Kidney capillary endothelial cell (primary cell): Measurements from ENCODE around the gene STON2.
"Not testable (repeated sequence)": the region's sequence is repeated elsewhere in the genome, so short reads cannot be mapped to it uniquely, and the experiment has no call there.

Experiments
- DNase-seq: peaks from one replicate; pipeline ENCODE4 v3.0.0-alpha.2; 2018; ENCODE audit warnings: low spot score

The STON2 gene

DNA sequence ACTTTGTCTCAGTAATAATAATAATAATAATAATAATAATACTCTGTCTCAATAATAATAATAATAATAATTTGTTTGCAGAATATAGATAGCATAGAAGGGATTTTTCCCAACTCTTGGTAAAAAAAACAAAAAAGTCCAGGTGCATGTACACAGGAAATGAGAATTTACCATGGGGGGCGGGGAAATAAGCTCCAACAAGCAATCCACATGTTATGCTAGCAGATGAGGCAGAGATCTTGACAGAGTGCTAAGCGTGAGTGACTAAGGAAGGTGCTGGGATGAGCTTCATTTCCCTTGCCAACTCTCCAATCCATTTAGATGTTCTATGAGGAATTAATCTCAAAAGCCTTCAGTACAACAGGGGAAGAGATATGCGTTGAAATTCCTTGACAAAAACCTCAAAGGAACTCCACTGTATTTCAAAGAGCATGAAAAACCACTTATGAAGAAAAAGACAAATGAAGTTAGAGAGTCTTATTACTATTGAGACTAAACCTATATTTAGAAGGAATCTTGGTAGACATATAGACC is 134.4 kb downstream of the STON2 start:
- no peak for DNase-seq

DNA sequence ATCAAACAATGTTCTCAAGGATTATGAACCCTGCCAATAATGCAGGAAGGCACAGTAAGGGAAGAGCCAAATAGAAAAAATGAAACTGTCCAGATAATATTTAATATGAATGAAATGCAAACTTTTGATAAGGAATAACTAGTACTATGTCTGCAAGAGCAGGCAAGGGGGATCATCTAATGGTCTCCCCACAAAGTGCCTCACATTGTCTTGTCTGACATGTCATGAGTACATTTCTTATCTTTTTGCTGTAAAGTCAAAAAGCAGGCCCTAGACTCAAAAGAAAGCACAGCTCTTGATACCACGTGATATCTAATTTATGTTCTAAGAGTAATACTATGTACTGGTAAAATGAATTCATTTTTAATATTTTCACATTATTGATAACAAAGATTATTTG is 135.5 kb downstream of the STON2 start:
- DNase-seq = no peak

GRCh38 chr14:81263777-81264410 is 136.2 kb downstream of the STON2 start:
- DNase-seq = no peak

DNA sequence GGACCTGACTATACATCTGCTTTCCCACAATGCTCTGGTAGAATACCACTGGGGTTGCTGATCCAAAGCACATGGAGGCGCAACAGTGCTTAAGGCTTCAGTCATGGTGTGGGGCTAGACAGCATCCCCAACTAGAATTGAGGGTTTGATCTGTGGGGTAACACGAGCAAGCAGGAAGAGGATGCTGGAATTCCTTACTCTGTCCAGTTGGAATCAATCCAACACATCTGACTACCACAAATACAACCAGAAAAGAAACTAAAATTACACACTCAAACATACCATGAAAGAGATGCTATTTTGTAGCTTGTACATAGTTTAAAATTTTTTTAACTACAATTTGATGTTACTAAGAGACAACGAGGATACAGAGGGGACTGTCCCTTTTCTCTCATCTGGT is 138.9 kb downstream of the STON2 start:
- no peak for DNase-seq

GRCh38 chr14:81260732-81261131 is 139.4 kb downstream of the STON2 start:
- DNase-seq = no peak

- DNase-seq = peak; percentile 21
These were observed 143.7 kb downstream of the STON2 start for GRCh38 chr14:81256289-81256960.

DNA sequence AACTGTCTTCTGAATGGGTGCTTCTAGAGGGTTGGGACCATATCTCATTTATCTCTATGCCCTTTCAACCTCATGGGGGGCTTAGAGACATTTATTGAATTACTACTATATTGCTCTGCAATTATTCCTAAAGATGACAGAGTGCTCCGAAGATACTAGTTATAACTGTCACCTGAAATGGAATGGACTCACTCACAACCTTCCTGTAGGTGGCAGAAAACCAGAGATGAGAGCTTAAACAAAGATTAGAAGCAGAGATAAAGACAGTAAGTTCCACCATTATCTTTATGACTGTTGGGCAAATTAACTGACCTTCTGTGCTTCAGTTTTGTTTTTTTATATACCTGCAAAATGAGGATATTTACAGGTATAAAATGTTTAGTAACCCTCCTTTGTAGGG is 147.8 kb downstream of the STON2 start:
- no peak for DNase-seq

DNA sequence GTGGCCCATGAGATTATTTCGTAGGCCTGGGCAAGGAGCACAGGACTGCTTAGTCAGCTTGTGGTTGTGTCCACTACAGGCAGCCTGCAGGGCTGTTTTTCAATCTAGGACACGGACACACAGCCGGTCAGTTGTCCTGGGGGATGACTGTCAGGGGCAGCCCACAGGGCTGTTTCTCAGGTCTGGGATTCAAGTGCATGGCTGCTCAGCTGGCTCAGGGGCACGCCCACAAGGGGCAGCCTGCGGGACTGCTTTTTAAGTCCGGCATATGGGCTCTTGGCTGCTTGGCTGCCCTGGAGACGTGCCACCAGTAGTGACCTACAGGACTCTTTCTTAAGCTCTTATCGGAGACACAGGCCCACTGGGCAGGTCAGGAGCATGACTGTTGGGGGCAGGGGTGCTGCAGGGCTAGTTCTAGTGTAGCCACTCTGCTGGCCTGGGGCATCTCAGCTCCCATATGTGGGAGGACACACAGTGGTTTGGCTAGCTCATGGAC is 152.8 kb downstream of the STON2 start:
- no peak for DNase-seq

- no peak for DNase-seq
These were observed 153.5 kb downstream of the STON2 start for GRCh38 chr14:81246461-81247270.

DNA sequence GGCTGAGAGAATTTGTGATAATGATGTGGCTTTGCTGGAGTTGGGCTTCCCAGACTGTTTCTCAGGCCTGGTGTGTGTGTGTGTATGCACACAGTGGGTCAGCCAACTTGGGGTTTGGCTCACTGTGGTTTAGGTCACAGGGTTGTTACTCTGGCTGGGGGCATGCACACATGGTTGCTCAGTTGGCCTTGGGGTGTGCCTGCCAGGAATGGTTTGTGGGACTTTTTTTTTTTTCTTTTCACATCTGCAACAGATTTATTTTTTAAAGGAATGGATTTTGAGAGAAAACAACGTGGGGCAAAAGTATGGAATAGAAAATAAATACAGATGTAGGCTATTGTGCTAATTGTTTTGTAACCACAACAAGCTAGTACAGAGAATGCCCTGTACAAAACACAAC is 154.4 kb downstream of the STON2 start:
- no peak for DNase-seq

DNA sequence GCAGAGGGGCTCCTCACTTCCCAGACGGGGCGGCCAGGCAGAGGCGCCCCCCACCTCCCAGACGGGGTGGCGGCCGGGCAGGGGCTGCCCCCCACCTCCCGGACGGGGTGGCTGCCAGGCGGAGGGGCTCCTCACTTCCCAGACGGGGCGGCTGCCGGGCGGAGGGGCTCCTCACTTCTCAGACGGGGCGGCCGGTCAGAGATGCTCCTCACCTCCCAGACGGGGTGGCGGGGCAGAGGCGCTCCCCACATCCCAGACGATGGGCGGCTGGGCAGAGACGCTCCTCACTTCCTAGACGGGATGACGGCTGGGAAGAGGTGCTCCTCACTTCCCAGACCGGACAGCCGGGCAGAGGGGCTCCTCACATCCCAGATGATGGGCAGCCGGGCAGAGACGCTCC is 155.7 kb downstream of the STON2 start:
- DNase-seq = not testable (repeated sequence)

GRCh38 chr14:81243499-81243898 is 156.6 kb downstream of the STON2 start:
- DNase-seq = no peak

GRCh38 chr14:81236849-81237248 is 163.3 kb downstream of the STON2 start:
- not testable (repeated sequence) for DNase-seq

- DNase-seq = no peak
These were observed 164.0 kb downstream of the STON2 start for GRCh38 chr14:81236138-81236537.

- DNase-seq = no peak
These were observed 165.0 kb downstream of the STON2 start for GRCh38 chr14:81235096-81235495.

DNA sequence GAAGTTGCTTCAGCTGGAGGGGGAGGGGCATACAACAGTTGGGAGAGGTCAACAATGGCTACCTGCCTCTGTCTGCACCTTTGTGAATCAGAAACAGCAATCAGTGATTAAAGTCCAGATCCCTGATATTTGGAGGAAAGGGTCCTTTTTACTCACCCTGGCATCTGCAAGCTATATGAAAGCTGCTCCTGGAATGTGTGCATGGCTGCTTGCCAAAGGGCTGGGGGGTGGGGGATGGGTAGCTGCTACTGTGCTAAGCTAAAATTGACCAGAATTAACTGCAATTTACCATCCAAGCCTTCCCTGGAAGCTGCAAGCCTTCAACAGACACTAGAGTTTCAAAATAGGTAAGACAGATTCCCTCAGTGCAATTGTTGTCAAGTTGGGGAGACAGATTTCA is 165.8 kb downstream of the STON2 start:
- DNase-seq = no peak

DNA sequence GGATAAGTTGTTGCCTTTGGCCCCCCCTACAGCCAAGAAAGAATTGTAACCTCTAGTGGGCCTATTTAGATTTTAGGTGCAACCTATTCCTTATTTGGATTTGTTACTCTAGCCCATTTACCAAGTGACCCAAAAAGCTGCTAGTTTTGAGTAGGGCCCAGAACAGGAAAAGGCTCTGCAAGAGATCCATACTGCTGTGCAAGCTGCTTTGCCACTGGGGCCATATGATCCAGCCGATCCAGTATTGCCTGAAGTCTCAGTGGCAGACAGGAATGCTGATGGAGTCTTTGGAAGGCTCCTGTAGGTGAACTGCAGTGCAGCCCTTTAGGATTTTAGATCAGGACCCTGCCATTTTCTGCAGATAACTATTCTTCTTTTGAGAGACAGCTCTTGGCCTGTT is 166.5 kb downstream of the STON2 start:
- no peak for DNase-seq

DNA sequence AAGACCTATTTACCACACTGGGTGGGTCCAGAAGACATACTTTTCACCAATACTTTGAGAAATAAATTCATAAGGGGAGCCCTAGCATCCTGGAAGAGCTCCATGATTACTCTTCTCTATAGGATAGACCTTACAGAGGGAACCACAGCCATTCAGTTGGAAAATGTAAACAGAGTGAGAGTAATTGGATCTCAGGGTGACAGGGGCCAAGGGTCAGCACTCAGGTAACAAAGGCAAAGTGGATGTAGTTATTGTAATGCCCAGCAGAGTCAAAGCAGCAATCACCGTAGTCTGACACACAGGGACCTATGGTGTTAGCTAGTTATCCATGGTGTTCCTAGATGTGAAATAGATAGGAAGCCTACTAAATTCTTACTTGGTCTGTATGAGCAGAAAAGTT is 168.6 kb downstream of the STON2 start:
- DNase-seq = no peak

DNA sequence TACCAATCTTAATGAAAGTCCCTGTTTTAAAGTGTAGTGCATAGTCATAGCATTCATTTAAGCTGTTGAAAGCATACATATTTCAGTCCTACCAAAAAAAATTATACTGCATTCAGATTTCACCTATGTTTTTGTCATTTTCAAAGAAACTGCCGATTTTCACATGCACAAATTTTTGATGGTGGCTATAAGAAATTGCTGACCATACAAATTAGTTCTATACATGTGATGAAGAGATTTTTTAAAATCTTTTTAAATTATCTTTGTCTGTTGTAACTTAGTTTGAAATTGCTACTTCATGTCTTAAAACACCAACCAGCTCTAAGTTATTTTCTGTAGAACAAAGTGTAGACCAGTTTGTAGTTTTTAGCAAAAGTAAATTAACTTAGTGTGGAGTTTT is 175.9 kb downstream of the STON2 start:
- no peak for DNase-seq

DNA sequence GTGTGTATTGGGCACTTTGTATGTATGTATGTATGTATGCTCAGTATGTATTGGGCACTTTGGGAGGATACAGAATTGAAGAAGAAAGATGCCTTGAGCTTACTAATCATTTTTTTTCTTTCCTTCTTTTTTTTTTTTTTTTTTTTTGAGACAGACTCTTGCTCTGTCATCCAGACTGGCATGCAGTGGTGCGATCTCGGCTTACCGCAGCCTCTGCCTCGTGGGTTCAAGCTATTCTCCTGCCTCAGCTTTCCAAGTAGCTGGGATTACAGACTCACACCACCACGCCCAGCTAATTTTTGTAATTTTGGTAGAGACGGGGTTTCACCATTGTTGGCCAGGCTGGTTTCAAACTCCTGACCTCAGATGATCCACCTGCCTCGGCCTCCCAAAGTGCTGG is 176.3 kb downstream of the STON2 start:
- not testable (repeated sequence) for DNase-seq

- DNase-seq = no peak
These were observed 177.4 kb downstream of the STON2 start for GRCh38 chr14:81222691-81223090.

- DNase-seq = no peak
These were observed 178.0 kb downstream of the STON2 start for GRCh38 chr14:81222126-81222525.
